Loucy (cell line): ENCODE data around the gene TIMP2.

ENCODE experiments used
- H2AFZ ChIP-seq: fragments of 200-600 bp; sonication (generic); 2 replicates; pipeline ENCODE4 v1.6.0; 2016; ENCODE audit warnings: antibody characterized with exemption, mild to moderate bottlenecking, low read length, moderate library complexity
- H3F3A ChIP-seq: fragments of 200-600 bp; 2 replicates; pipeline ENCODE4 v1.6.0; 2016; ENCODE audit warnings: antibody characterized with exemption, low read depth, mild to moderate bottlenecking
- H3K27me3 ChIP-seq: fragments of 200-600 bp; sonication (generic); 2 replicates; pipeline ENCODE4 v1.6.1; 2014; ENCODE audit warnings: low read length, mild to moderate bottlenecking; ENCODE audit not compliant: insufficient read depth, poor library complexity, severe bottlenecking
- H3K36me3 ChIP-seq: fragments of 200-600 bp; sonication (generic); 2 replicates; pipeline ENCODE4 v1.6.1; 2016; ENCODE audit warnings: low read length; ENCODE audit not compliant: insufficient read depth
- H3K4me1 ChIP-seq: fragments of 200-600 bp; sonication (generic); 2 replicates; pipeline ENCODE4 v1.5.1; 2014; ENCODE audit warnings: low read length, mild to moderate bottlenecking; ENCODE audit not compliant: insufficient read depth, poor library complexity, severe bottlenecking
- H3K4me2 ChIP-seq: fragments of 200-600 bp; sonication (generic); 2 replicates; pipeline ENCODE4 v1.6.0; 2014; ENCODE audit warnings: antibody characterized with exemption, low read length, low read depth, mild to moderate bottlenecking; ENCODE audit not compliant: poor library complexity, severe bottlenecking
- H3K4me3 ChIP-seq: fragments of 200-600 bp; sonication (generic); 2 replicates; pipeline ENCODE4 v1.5.1; 2014; ENCODE audit warnings: low read length, mild to moderate bottlenecking, mixed read lengths; ENCODE audit not compliant: poor library complexity, severe bottlenecking
- H3K79me2 ChIP-seq: fragments of 200-600 bp; sonication (generic); 2 replicates; pipeline ENCODE4 v1.6.1; 2014; ENCODE audit warnings: low read length; ENCODE audit not compliant: insufficient read depth
- H3K9ac ChIP-seq: fragments of 200-600 bp; sonication (generic); 2 replicates; pipeline ENCODE4 v1.6.0; 2014; ENCODE audit warnings: mild to moderate bottlenecking, low read depth, low read length, moderate library complexity; ENCODE audit not compliant: poor library complexity, severe bottlenecking
- H3K9me2 ChIP-seq: fragments of 200-600 bp; sonication (generic); replicated peaks from 2 replicates; pipeline ENCODE4 v1.6.1; 2016; ENCODE audit warnings: low read depth, low read length, mixed read lengths
- H3K9me3 ChIP-seq: fragments of 200-600 bp; sonication (generic); 2 replicates; pipeline ENCODE4 v1.6.1; 2014; ENCODE audit warnings: mild to moderate bottlenecking, antibody characterized with exemption, low read length, low read depth; ENCODE audit not compliant: insufficient read depth
- H4K20me1 ChIP-seq: fragments of 200-600 bp; sonication (generic); 2 replicates; pipeline ENCODE4 v1.6.0; 2014; ENCODE audit warnings: antibody characterized with exemption, low read length, mild to moderate bottlenecking; ENCODE audit not compliant: insufficient read depth, poor library complexity, severe bottlenecking
- CTCF ChIP-seq: fragments of 200-600 bp; sonication (generic); conservative IDR thresholded peaks from 2 replicates; pipeline ENCODE4 v1.5.1; 2014; ENCODE audit warnings: mild to moderate bottlenecking, antibody characterized with exemption, low read length
- EZH2phosphoT487 ChIP-seq: fragments of 200-600 bp; IDR thresholded peaks from 2 replicates; pipeline ENCODE4 v1.6.1; 2018; ENCODE audit warnings: antibody characterized with exemption, mild to moderate bottlenecking, moderate library complexity, borderline replicate concordance

TIMP2 gene

GRCh38 chr17:78849026-78849425 lies 76.2 kb downstream of the TIMP2 start:
- H3K4me1 ChIP-seq, result no peaks in the 10 kb centered on the region
- H3F3A ChIP-seq, result no peaks in the 10 kb centered on the region
- H3K36me3 ChIP-seq, result no peaks in the 10 kb centered on the region; the same call in 1 of the 2 replicates
- H4K20me1 ChIP-seq, result no peaks in the 10 kb centered on the region
- TF ChIP-seq CTCF (no peak), EZH2phosphoT487 (no peak)
- H3K79me2 ChIP-seq, result no peaks in the 10 kb centered on the region
- H3K4me3 ChIP-seq, result no peak overlapping the region
- H2AFZ ChIP-seq, result no peak overlapping the region
- H3K4me2 ChIP-seq, result no peak overlapping the region
- H3K9me2 ChIP-seq, result no peaks in the 10 kb centered on the region
- no peak overlapping the region for H3K9ac ChIP-seq
- no peaks in the 10 kb centered on the region for H3K9me3 ChIP-seq
- no peaks in the 10 kb centered on the region for H3K27me3 ChIP-seq

GRCh38 chr17:78847052-78847451 lies 78.1 kb downstream of the TIMP2 start:
- H4K20me1 ChIP-seq, result no peaks in the 10 kb centered on the region
- H3F3A ChIP-seq, result no peaks in the 10 kb centered on the region
- H3K9ac ChIP-seq, result no peak overlapping the region
- no peaks in the 10 kb centered on the region for H3K79me2 ChIP-seq
- no peak overlapping the region for H3K4me2 ChIP-seq
- no peak for TF ChIP-seq EZH2phosphoT487
- no peak for TF ChIP-seq CTCF
- H3K9me2 ChIP-seq, result no peaks in the 10 kb centered on the region
- H3K36me3 ChIP-seq, result no peaks in the 10 kb centered on the region
- H3K9me3 ChIP-seq, result no peaks in the 10 kb centered on the region
- H3K4me1 ChIP-seq, result peaks cover 12% of the 10 kb centered on the region
- no peak overlapping the region for H3K4me3 ChIP-seq
- no peak overlapping the region for H2AFZ ChIP-seq
- H3K27me3 ChIP-seq, result no peaks in the 10 kb centered on the region

GRCh38 chr17:78844301-78845005 lies 80.7 kb downstream of the TIMP2 start:
- Histone ChIP-seq H4K20me1 (peaks cover 9% of the 10 kb centered on the region), H3K4me2 (no peak overlapping the region), H3K36me3 (no peaks in the 10 kb centered on the region), H3K4me1 (peaks cover 22% of the 10 kb centered on the region), H3K9me2 (no peaks in the 10 kb centered on the region), H3K79me2 (peaks cover 19% of the 10 kb centered on the region), H3K9me3 (no peaks in the 10 kb centered on the region), H3K9ac (no peak overlapping the region), H3F3A (no peaks in the 10 kb centered on the region), H3K4me3 (no peak overlapping the region), H3K27me3 (no peaks in the 10 kb centered on the region), H2AFZ (no peak overlapping the region)
- TF ChIP-seq CTCF, result no peak
- no peak for TF ChIP-seq EZH2phosphoT487
